OCI-LY7 (cell line): ENCODE data around the gene CREG2. TPM values are rescaled to one million over a fixed set of nuclear protein-coding genes. Genes with fewer than 3 reads are reported as not detected.

Source experiments
- BruUV-seq: library from RNA; stranded (reverse); fragments of 400-500 nt; replicated peaks from 2 replicates; lab custom pipeline; 2021; lab: Mats Ljungman, UMichigan
- CTCF ChIA-PET: fragments of 300-600 bp; sonication (Branson Sonifier 250); formaldehyde crosslinking; loops from one replicate; lab custom pipeline; 2022; ENCODE audit warnings: antibody characterized with exemption; ENCODE audit not compliant: unreplicated experiment; lab: Charles Lee
- POLR2A ChIA-PET: fragments of 300-600 bp; sonication (Branson Sonifier 250); formaldehyde crosslinking; loops from one replicate; lab custom pipeline; 2022; ENCODE audit warnings: antibody characterized with exemption; lab: Charles Lee
- DNase-seq: peaks from one replicate; pipeline ENCODE4 v3.0.0-alpha.2; 2015; ENCODE audit warnings: low spot score
- H2AFZ ChIP-seq: fragments of 200-600 bp; sonication (generic), shearing (Covaris generic); 2 replicates; pipeline ENCODE4 v1.6.1; 2014; ENCODE audit warnings: mild to moderate bottlenecking, antibody characterized with exemption, low read length, moderate library complexity
- H3K27ac ChIP-seq: fragments of 200-600 bp; sonication (generic); 2 replicates; pipeline ENCODE4 v1.5.1; 2014; ENCODE audit warnings: mixed run types, low read depth, mild to moderate bottlenecking, moderate library complexity, low read length, inconsistent platforms; ENCODE audit not compliant: poor library complexity, severe bottlenecking
- H3K36me3 ChIP-seq: fragments of 200-600 bp; sonication (generic); 2 replicates; pipeline ENCODE4 v1.6.1; 2014; ENCODE audit warnings: mild to moderate bottlenecking, antibody characterized with exemption, low read length, moderate library complexity, mixed read lengths; ENCODE audit not compliant: insufficient read depth
- H3K4me1 ChIP-seq: fragments of 200-600 bp; sonication (generic); 2 replicates; pipeline ENCODE4 v1.5.1; 2014; ENCODE audit warnings: mild to moderate bottlenecking, low read length; ENCODE audit not compliant: insufficient read depth, poor library complexity, severe bottlenecking
- H3K4me2 ChIP-seq: fragments of 200-600 bp; sonication (generic); 2 replicates; pipeline ENCODE4 v1.6.1; 2014; ENCODE audit warnings: mild to moderate bottlenecking, low read length
- H3K4me3 ChIP-seq: fragments of 200-600 bp; sonication (generic); 2 replicates; pipeline ENCODE4 v1.5.1; 2014; ENCODE audit warnings: mild to moderate bottlenecking, low read depth, low read length; ENCODE audit not compliant: poor library complexity, severe bottlenecking
- H3K79me2 ChIP-seq: fragments of 200-600 bp; sonication (generic); 2 replicates; pipeline ENCODE4 v1.6.1; 2016; ENCODE audit warnings: low read depth, mild to moderate bottlenecking, low read length, moderate library complexity, mixed read lengths; ENCODE audit not compliant: insufficient read depth
- H3K9me2 ChIP-seq: fragments of 200-600 bp; sonication (generic); 2 replicates; pipeline ENCODE4 v1.6.1; 2016; ENCODE audit warnings: mild to moderate bottlenecking, low read length, mixed read lengths; ENCODE audit not compliant: insufficient read depth
- H3K9me3 ChIP-seq: fragments of 200-600 bp; sonication (generic); 2 replicates; pipeline ENCODE4 v1.6.1; 2014; ENCODE audit warnings: mild to moderate bottlenecking, mixed run types, low read length, mixed read lengths
- H4K20me1 ChIP-seq: fragments of 200-600 bp; sonication (generic); 2 replicates; pipeline ENCODE4 v1.6.1; 2014; ENCODE audit warnings: mild to moderate bottlenecking, antibody characterized with exemption, low read length, moderate library complexity, mixed read lengths; ENCODE audit not compliant: insufficient read depth
- CTCF ChIP-seq: fragments of 200-600 bp; sonication (generic); conservative IDR thresholded peaks from 2 replicates; pipeline ENCODE4 v1.5.1; 2014; ENCODE audit warnings: mild to moderate bottlenecking, antibody characterized with exemption, low read length, moderate library complexity, mixed read lengths
- EZH2phosphoT487 ChIP-seq: fragments of 200-600 bp; sonication (generic); IDR thresholded peaks from 2 replicates; pipeline ENCODE4 v1.6.1; 2018; ENCODE audit warnings: low read depth, borderline replicate concordance, mild to moderate bottlenecking, mixed run types, antibody characterized with exemption, low read length, moderate library complexity, mixed read lengths
- intact Hi-C: fragments of 100-400 bp; cut with micrococcal nuclease; formaldehyde crosslinking; loops from one replicate; pipeline ENCODE4 v1.10.0; 2022; ENCODE audit not compliant: unreplicated experiment
- total RNA-seq, 2 experiments: library from RNA; depleted of rRNA in 1 of 2; stranded (reverse); fragments of >200 nt in 1 of 2; shearing (Covaris generic) in 1 of 2; gene quantifications; 2 replicates each; pipeline ENCODE4 v1.2.3, GENCODE V29; 2014 to 2022

Gene CREG2
- total RNA-seq, 2 experiments from 2014 or later = not detected

GRCh38 chr2:101337877-101338276, 49.4 kb downstream of the CREG2 start:
- Histone ChIP-seq H2AFZ (no peak overlapping the region), H3K79me2 (no peaks in the 10 kb centered on the region), H3K9me3 (no peaks in the 10 kb centered on the region), H3K4me3 (no peak overlapping the region), H3K4me1 (no peaks in the 10 kb centered on the region), H3K36me3 (no peaks in the 10 kb centered on the region), H3K27ac (no peak overlapping the region), H4K20me1 (no peaks in the 10 kb centered on the region), H3K9me2 (no peaks in the 10 kb centered on the region), H3K4me2 (no peak overlapping the region)
- CTCF ChIA-PET = no interaction called here
- intact Hi-C loops = no loop called here
- no peak for DNase-seq
- POLR2A ChIA-PET = no interaction called here
- TF ChIP-seq CTCF = no peak
- TF ChIP-seq EZH2phosphoT487 = no peak
- no TSS peak for BruUV-seq

GRCh38 chr2:101332885-101333766, 54.2 kb downstream of the CREG2 start:
- Histone ChIP-seq H3K4me1 (peaks cover 8% of the 10 kb centered on the region), H2AFZ (no peak overlapping the region), H4K20me1 (no peaks in the 10 kb centered on the region), H3K36me3 (no peaks in the 10 kb centered on the region), H3K79me2 (no peaks in the 10 kb centered on the region), H3K27ac (no peak overlapping the region), H3K9me2 (no peaks in the 10 kb centered on the region), H3K9me3 (no peaks in the 10 kb centered on the region), H3K4me2 (no peak overlapping the region), H3K4me3 (no peak overlapping the region)
- ChIA-PET POLR2A (interaction anchor here (0.7 kb wide), 4 partner anchors 359 to 1023 kb away, joined by 3 to 5 read pairs (median 4); no protein-coding TSS in a partner anchor), CTCF (no interaction called here)
- intact Hi-C loops = no loop called here
- TF ChIP-seq CTCF = no peak
- TF ChIP-seq EZH2phosphoT487 = no peak
- DNase-seq = no peak
- BruUV-seq = no TSS peak

GRCh38 chr2:101331202-101331601, 56.1 kb downstream of the CREG2 start:
- no peaks in the 10 kb centered on the region for H3K36me3 ChIP-seq
- H3K4me3 ChIP-seq = no peak overlapping the region
- no peak overlapping the region for H2AFZ ChIP-seq
- ChIA-PET CTCF (no interaction called here), POLR2A (no interaction called here)
- no TSS peak for BruUV-seq
- no peak for DNase-seq
- no peaks in the 10 kb centered on the region for H4K20me1 ChIP-seq
- no peak overlapping the region for H3K27ac ChIP-seq
- no peak for TF ChIP-seq EZH2phosphoT487
- TF ChIP-seq CTCF = no peak
- H3K9me2 ChIP-seq = no peaks in the 10 kb centered on the region
- intact Hi-C loops = no loop called here
- no peaks in the 10 kb centered on the region for H3K9me3 ChIP-seq
- peaks cover 11% of the 10 kb centered on the region for H3K4me1 ChIP-seq
- H3K4me2 ChIP-seq = no peak overlapping the region
- H3K79me2 ChIP-seq = no peaks in the 10 kb centered on the region
